Measurements from ENCODE around the gene SPACA6.

The SPACA6 gene

GRCh38 chr19:51739466-51740213 lies 46.5 kb downstream of the SPACA6 start:
- DNase-seq: no peak

GRCh38 chr19:51740356-51740755 lies 47.2 kb downstream of the SPACA6 start:
- DNase-seq: no peak

DNA sequence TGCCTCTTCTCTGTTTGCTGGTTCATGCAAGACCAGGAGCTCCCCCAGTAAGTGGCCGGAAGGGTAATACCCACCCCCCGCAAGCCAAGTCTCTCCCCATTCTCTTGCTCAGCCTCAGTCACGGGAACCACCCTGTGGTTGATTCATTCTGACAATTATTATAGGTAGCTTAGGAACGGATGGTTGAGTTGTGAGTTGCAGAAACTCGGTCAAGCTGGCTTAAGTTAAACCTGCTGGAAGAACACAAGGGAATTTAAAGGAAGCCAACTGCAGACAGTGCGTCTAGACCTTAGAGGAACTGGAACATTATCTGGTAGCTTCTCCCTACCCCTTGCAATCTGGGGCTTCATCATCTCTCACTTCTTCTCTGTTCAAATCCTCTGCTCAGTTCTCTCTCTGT lies 49.7 kb downstream of the SPACA6 start:
- DNase-seq: no peak

GRCh38 chr19:51743405-51743804 lies 50.3 kb downstream of the SPACA6 start:
- DNase-seq: no peak

GRCh38 chr19:51746731-51747130 lies 53.6 kb downstream of the SPACA6 start:
- DNase-seq: no peak

- DNase-seq: peak; percentile 18
Measured at GRCh38 chr19:51749979-51750378, 56.8 kb downstream of the SPACA6 start.

DNA sequence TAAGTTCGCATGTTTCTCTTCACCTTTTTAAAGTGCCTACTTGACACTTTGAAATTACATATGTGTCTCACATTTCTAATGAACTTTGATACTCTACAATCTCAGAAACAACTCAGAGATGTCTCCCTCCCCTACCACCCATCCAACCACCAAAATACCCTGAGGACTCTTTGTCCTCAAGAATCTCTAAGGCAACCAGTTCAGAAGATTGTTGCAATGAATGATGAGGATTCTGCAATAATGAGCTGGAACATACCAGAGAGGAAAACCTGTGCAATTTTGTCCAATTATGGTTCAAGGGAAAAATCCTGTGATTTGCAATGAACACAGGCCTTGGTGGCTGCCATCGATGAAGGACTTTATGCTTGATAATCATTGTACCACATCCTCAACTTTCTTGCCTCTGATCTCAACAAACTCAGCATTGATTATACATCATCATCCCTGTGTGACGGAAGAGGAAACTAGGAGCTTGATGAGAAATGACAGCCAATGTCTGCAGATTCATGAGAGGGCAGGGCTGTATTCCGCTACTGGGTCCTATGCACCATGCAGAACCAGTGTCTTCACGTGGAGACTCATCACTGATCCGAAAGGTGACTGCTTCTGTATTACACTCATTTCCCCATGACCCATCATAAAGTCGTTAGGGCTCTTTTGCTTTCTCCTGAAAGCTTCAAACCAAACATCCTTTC lies 57.4 kb downstream of the SPACA6 start:
- DNase-seq: no peak

DNA sequence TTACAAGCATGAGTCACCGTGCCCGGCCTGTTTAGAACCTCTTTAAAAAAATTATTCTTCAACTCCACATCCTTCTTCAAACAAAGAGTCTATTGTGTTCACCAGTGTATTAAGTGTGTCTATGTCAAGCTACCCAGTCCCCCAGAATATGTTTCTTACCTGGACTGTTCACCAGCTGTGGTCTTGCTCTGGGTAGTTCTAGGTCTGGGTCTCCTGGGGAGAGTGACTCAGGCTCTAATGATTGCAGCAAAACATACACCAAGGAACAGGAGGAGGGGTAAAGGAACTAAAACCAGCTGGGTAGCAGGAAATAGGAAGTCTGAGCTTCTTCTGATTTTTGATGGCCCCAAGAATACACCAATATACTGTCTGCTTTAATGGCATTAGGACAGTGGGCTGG lies 58.5 kb downstream of the SPACA6 start, which contains the start of gene FPR1:
Gene FPR1 (minus strand): TSS at position 224 of the 400 bp plus-strand sequence. CDS start 4,884 bp downstream, outside the sequence.
- no peak for DNase-seq

- DNase-seq: no peak
Measured at GRCh38 chr19:51754109-51754508, 61.0 kb downstream of the SPACA6 start.

DNA sequence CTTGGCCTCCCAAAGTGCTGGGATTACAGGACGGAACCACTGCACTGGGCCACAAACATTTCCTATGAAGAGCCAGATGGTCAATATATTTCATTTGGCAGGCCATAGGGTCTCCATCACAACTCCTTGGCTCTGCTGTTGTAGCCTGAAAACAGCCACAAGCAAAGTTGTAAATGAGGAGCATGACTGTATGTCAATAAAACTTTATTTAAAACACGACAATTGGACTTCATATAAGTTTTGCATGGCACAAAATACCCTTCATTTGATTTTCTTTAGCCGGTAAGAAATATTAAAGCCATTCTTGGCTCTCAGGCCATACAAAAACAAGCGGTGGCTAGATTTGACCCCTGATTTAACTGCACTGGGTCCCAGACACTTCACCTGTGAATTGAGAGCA lies 61.6 kb downstream of the SPACA6 start:
- DNase-seq: no peak
